ENCODE data around the gene CYP24A1.
"Not testable (repeated sequence)": the region's sequence is repeated elsewhere in the genome, so short reads cannot be mapped to it uniquely, and the experiment has no call there.

CYP24A1 gene

GRCh38 chr20:54132612-54133433 is 41.0 kb downstream of the CYP24A1 start:
- no peak for DNase-seq (ENCODE audit: low spot score)

- DNase-seq (ENCODE audit: low spot score) = no peak
These were observed 41.8 kb downstream of the CYP24A1 start for GRCh38 chr20:54131675-54132611.

- not testable (repeated sequence) for DNase-seq (ENCODE audit: low spot score)
These were observed 42.7 kb downstream of the CYP24A1 start for GRCh38 chr20:54131125-54131524.

GRCh38 chr20:54129350-54129749 is 44.4 kb downstream of the CYP24A1 start:
- no peak for DNase-seq (ENCODE audit: low spot score)

- no peak for DNase-seq (ENCODE audit: low spot score)
These were observed 45.8 kb downstream of the CYP24A1 start for GRCh38 chr20:54127855-54128574.

GRCh38 chr20:54126806-54127655 is 46.8 kb downstream of the CYP24A1 start:
- no peak for DNase-seq (ENCODE audit: low spot score)

GRCh38 chr20:54126328-54126727 is 47.5 kb downstream of the CYP24A1 start:
- not testable (repeated sequence) for DNase-seq (ENCODE audit: low spot score)

- DNase-seq (ENCODE audit: low spot score) = no peak
These were observed 50.1 kb downstream of the CYP24A1 start for GRCh38 chr20:54123587-54124180.

- no peak for DNase-seq (ENCODE audit: low spot score)
These were observed 50.9 kb downstream of the CYP24A1 start for GRCh38 chr20:54122681-54123586.

GRCh38 chr20:54122189-54122588 is 51.6 kb downstream of the CYP24A1 start:
- DNase-seq (ENCODE audit: low spot score) = no peak

GRCh38 chr20:54119744-54120143 is 54.0 kb downstream of the CYP24A1 start:
- no peak for DNase-seq (ENCODE audit: low spot score)

GRCh38 chr20:54118220-54119001 is 55.4 kb downstream of the CYP24A1 start:
- no peak for DNase-seq (ENCODE audit: low spot score)

- DNase-seq (ENCODE audit: low spot score) = no peak
These were observed 57.1 kb downstream of the CYP24A1 start for GRCh38 chr20:54116550-54117235.

- no peak for DNase-seq (ENCODE audit: low spot score)
These were observed 58.5 kb downstream of the CYP24A1 start for GRCh38 chr20:54115172-54115854.

GRCh38 chr20:54114109-54114508 is 59.7 kb downstream of the CYP24A1 start:
- DNase-seq (ENCODE audit: low spot score) = no peak

GRCh38 chr20:54113566-54113965 is 60.2 kb downstream of the CYP24A1 start:
- DNase-seq (ENCODE audit: low spot score) = no peak

GRCh38 chr20:54112221-54112884 is 61.4 kb downstream of the CYP24A1 start:
- DNase-seq (ENCODE audit: low spot score) = no peak

All from left forelimb (tissue), 1 donor.